K562 (cell line): ENCODE measurements around the gene NEURL4. TPM values are rescaled to one million over a fixed set of nuclear protein-coding genes. Genes with fewer than 3 reads are reported as not detected.

Experiments used
- ATF3 ChIP-seq, 2 experiments: fragments of 450-650 bp in 1 of 2; sonication (generic) in 1 of 2; formaldehyde crosslinking in 1 of 2; IDR thresholded peaks in 1 of 2; conservative IDR thresholded peaks in 1 of 2; 2 replicates each; pipeline versions ENCODE4 v1.6.1 to v1.8.1; 2016 to 2023; ENCODE audit warnings: mild to moderate bottlenecking in 2 of 2, moderate library complexity in 2 of 2, inconsistent platforms in 1 of 2, missing genetic modification reagents in 1 of 2
- C11orf30 ChIP-seq: fragments of 450-650 bp; IDR thresholded peaks from 2 replicates; pipeline ENCODE4 v1.6.1; 2016; ENCODE audit warnings: low read depth, mild to moderate bottlenecking
- EP400 ChIP-seq: fragments of 450-650 bp; IDR thresholded peaks from 2 replicates; pipeline ENCODE4 v1.6.1; 2017; ENCODE audit warnings: antibody characterized with exemption, mild to moderate bottlenecking, moderate library complexity
- FOXJ3 ChIP-seq: sonication (generic); formaldehyde crosslinking; IDR thresholded peaks from 2 replicates; pipeline ENCODE4 v1.4.0; 2020; ENCODE audit warnings: mild to moderate bottlenecking, missing genetic modification reagents
- FOXP4 ChIP-seq: sonication (generic); formaldehyde crosslinking; IDR thresholded peaks from 2 replicates; pipeline ENCODE4 v1.8.0; 2022; ENCODE audit warnings: mild to moderate bottlenecking, missing genetic modification reagents, borderline replicate concordance
- GABPB2 ChIP-seq: fragments of 250-450 bp; sonication (Bioruptor Pico); conservative IDR thresholded peaks from 2 replicates; pipeline ENCODE4 v1.5.1; 2021; ENCODE audit warnings: mild to moderate bottlenecking
- GTF3C2 ChIP-seq: IDR thresholded peaks from 3 replicates; pipeline ENCODE4 v1.6.1; 2011; ENCODE audit warnings: borderline replicate concordance, mild to moderate bottlenecking, moderate library complexity; ENCODE audit not compliant: insufficient read length; ENCODE audit errors: extremely low read depth
- HEY1 ChIP-seq: fragments of 250-450 bp; sonication (Bioruptor Pico); IDR thresholded peaks from 2 replicates; pipeline ENCODE4 v1.5.0; 2020; ENCODE audit warnings: mild to moderate bottlenecking, moderate library complexity, borderline replicate concordance
- MAZ ChIP-seq, 2 experiments: fragments of 450-650 bp in 1 of 2; sonication (generic) in 1 of 2; formaldehyde crosslinking; IDR thresholded peaks in 1 of 2; conservative IDR thresholded peaks in 1 of 2; 2 replicates each; pipeline versions ENCODE4 v1.4.0 to v1.5.0; 2020; ENCODE audit warnings: mild to moderate bottlenecking in 1 of 2, missing genetic modification reagents in 1 of 2
- MIER1 ChIP-seq: fragments of 450-650 bp; IDR thresholded peaks from 2 replicates; pipeline ENCODE4 v1.6.1; 2016; ENCODE audit warnings: antibody characterized with exemption, mild to moderate bottlenecking, low read depth
- NRF1 ChIP-seq, 2 experiments: fragments of 450-650 bp; IDR thresholded peaks in 1 of 2; conservative IDR thresholded peaks in 1 of 2; 2 replicates each; pipeline ENCODE4 v1.6.1; 2014; ENCODE audit warnings: mild to moderate bottlenecking in 2 of 2
- RBM14 ChIP-seq: fragments of 200-400 bp; formaldehyde crosslinking; IDR thresholded peaks from 2 replicates; pipeline ENCODE4 v1.6.1; 2018; ENCODE audit warnings: low read depth, mild to moderate bottlenecking, low read length, moderate library complexity, borderline replicate concordance; ENCODE audit not compliant: insufficient read depth
- THRAP3 ChIP-seq: fragments of 450-650 bp; IDR thresholded peaks from 2 replicates; pipeline ENCODE4 v1.6.1; 2016; ENCODE audit warnings: mild to moderate bottlenecking, inconsistent platforms, borderline replicate concordance
- TRIM25 ChIP-seq: fragments of 450-650 bp; IDR thresholded peaks from 2 replicates; pipeline ENCODE4 v1.7.0; 2016; ENCODE audit warnings: borderline replicate concordance
- ZFP36 ChIP-seq: fragments of 150-350 bp; IDR thresholded peaks from 2 replicates; pipeline ENCODE4 v1.6.1; 2018; ENCODE audit warnings: low read length, low read depth; ENCODE audit not compliant: partially characterized antibody
- ZKSCAN8 ChIP-seq: fragments of 200-800 bp; sonication (Bioruptor generic); IDR thresholded peaks from 2 replicates; pipeline ENCODE4 v1.6.1; 2016; ENCODE audit warnings: missing genetic modification characterization, missing compliant biosample characterization
- ZNF408 ChIP-seq: fragments of 250-450 bp; sonication (Bioruptor Pico); IDR thresholded peaks from 2 replicates; pipeline ENCODE4 v1.4.0; 2020; ENCODE audit warnings: low read depth, mild to moderate bottlenecking, moderate library complexity
- ZNF57 ChIP-seq: fragments of 450-650 bp; formaldehyde crosslinking; IDR thresholded peaks from 2 replicates; pipeline ENCODE4 v1.4.0; 2020; ENCODE audit warnings: mild to moderate bottlenecking, moderate library complexity
- polyA plus RNA-seq, 8 experiments: library from polyadenylated mRNA; depleted of rRNA in 4 of 8; stranded (reverse) in 5 of 8; unstranded in 3 of 8; fragments of >200 nt; fragmentation: Nextera tagmentation in 2 of 8; fragmentation: Illumina TruSeq in 1 of 8; extraction: Ambion mirVana in 2 of 8; extraction: Trizol in 1 of 8; gene quantifications; 2 replicates each; pipeline versions ENCODE4 v1.2.1 to v1.2.3, GENCODE V29; 2011 to 2014; ENCODE audit warnings: inconsistent platforms in 1 of 8, missing spikeins in 1 of 8
- total RNA-seq, 7 experiments: library from RNA; depleted of rRNA in 6 of 7; stranded (reverse); fragments of >200 nt in 6 of 7; fragmentation: Illumina TruSeq in 2 of 7; extraction: Trizol in 2 of 7; gene quantifications; 2 replicates each; pipeline versions ENCODE4 v1.2.1 to v1.2.3, GENCODE V29; 2011 to 2021; ENCODE audit warnings: low replicate concordance in 1 of 7

The NEURL4 gene
- total and polyA plus RNA-seq, 9 of the 15 experiments (the other 6 are each of a cell fraction or from before 2014, with no cell fraction given) = 0.08 to 37.4 (median 11.5) TPM

- TF ChIP-seq ATF3 (IDR thresholded peaks at IDR 0.05) (no peak), ATF3 (CRISPR knock-in tag; conservative IDR thresholded peaks at IDR 0.05) (no peak), ZNF408 (CRISPR knock-in tag) (no peak), TRIM25 (no peak), MIER1 (no peak), MAZ (CRISPR knock-in tag; conservative IDR thresholded peaks at IDR 0.05 in 1 of 2, IDR thresholded peaks at IDR 0.05 in 1 of 2) (peak in 1 of 2 experiments; percentile 40; a peak in 1 of 4 replicates), FOXP4 (CRISPR knock-in tag) (no peak), GABPB2 (CRISPR knock-in tag) (no peak), NRF1 (conservative IDR thresholded peaks at IDR 0.05 in 1 of 2, IDR thresholded peaks at IDR 0.05 in 1 of 2) (no peak), ZNF57 (CRISPR knock-in tag) (no peak), ZFP36 (no peak), HEY1 (CRISPR knock-in tag) (no peak), THRAP3 (no peak), RBM14 (no peak), ZKSCAN8 (CRISPR knock-in tag) (no peak), C11orf30 (no peak), FOXJ3 (no peak), EP400 (peak; percentile 40; the same call in 1 of the 2 replicates), GTF3C2 (no peak)
These were observed 47.8 kb downstream of the NEURL4 start, which contains the start of gene SLC2A4 (continued) for GRCh38 chr17:7281074-7281952.
